Measurements from ENCODE around the gene ARID1B.

The ARID1B gene

GRCh38 chr6:157159348-157159747 is 382.2 kb downstream of the ARID1B start:
- no peak for DNase-seq (ENCODE audit: low spot score)

GRCh38 chr6:157161912-157162311 is 384.7 kb downstream of the ARID1B start:
- DNase-seq (ENCODE audit: low spot score): no peak

- DNase-seq (ENCODE audit: low spot score): peak; percentile 36
These were observed 385.7 kb downstream of the ARID1B start for GRCh38 chr6:157162766-157163433.

- no peak for DNase-seq (ENCODE audit: low spot score)
These were observed 386.4 kb downstream of the ARID1B start for GRCh38 chr6:157163434-157164159.

GRCh38 chr6:157164972-157165371 is 387.8 kb downstream of the ARID1B start:
- no peak for DNase-seq (ENCODE audit: low spot score)

- no peak for DNase-seq (ENCODE audit: low spot score)
These were observed 389.6 kb downstream of the ARID1B start for GRCh38 chr6:157166784-157167183.

GRCh38 chr6:157167837-157168236 is 390.7 kb downstream of the ARID1B start:
- no peak for DNase-seq (ENCODE audit: low spot score)

- DNase-seq (ENCODE audit: low spot score): no peak
These were observed 391.3 kb downstream of the ARID1B start for GRCh38 chr6:157168471-157168870.

GRCh38 chr6:157169226-157169625 is 392.0 kb downstream of the ARID1B start:
- DNase-seq (ENCODE audit: low spot score): no peak

GRCh38 chr6:157169656-157170055 is 392.5 kb downstream of the ARID1B start:
- no peak for DNase-seq (ENCODE audit: low spot score)

- DNase-seq (ENCODE audit: low spot score): no peak
These were observed 393.4 kb downstream of the ARID1B start for GRCh38 chr6:157170535-157170934.

GRCh38 chr6:157171801-157172200 is 394.6 kb downstream of the ARID1B start:
- DNase-seq (ENCODE audit: low spot score): no peak

- DNase-seq (ENCODE audit: low spot score): no peak
These were observed 395.1 kb downstream of the ARID1B start for GRCh38 chr6:157172231-157172701.

- no peak for DNase-seq (ENCODE audit: low spot score)
These were observed 395.8 kb downstream of the ARID1B start for GRCh38 chr6:157172830-157173536.

GRCh38 chr6:157173776-157174175 is 396.6 kb downstream of the ARID1B start:
- no peak for DNase-seq (ENCODE audit: low spot score)

GRCh38 chr6:157174731-157175130 is 397.6 kb downstream of the ARID1B start:
- no peak for DNase-seq (ENCODE audit: low spot score)

GRCh38 chr6:157177731-157178336 is 400.7 kb downstream of the ARID1B start:
- no peak for DNase-seq (ENCODE audit: low spot score)

GRCh38 chr6:157181649-157182048 is 404.5 kb downstream of the ARID1B start:
- DNase-seq (ENCODE audit: low spot score): no peak

GRCh38 chr6:157182503-157183264 is 405.5 kb downstream of the ARID1B start:
- no peak for DNase-seq (ENCODE audit: low spot score)

GRCh38 chr6:157184202-157185015 is 407.2 kb downstream of the ARID1B start:
- peak; percentile 89 for DNase-seq (ENCODE audit: low spot score)

- no peak for DNase-seq (ENCODE audit: low spot score)
These were observed 408.0 kb downstream of the ARID1B start for GRCh38 chr6:157185171-157185570.
